SK-N-MC (cell line): ENCODE results near the gene ANO2.

ENCODE experiments used
- EZH2 ChIP-seq: fragments of 200-600 bp; sonication (generic); IDR thresholded peaks from one replicate; pipeline ENCODE4 v1.6.1; 2017; ENCODE audit warnings: antibody characterized with exemption
- FOXP2 ChIP-seq: optimal IDR thresholded peaks from 2 replicates; pipeline ENCODE3; 2011; ENCODE audit warnings: mild to moderate bottlenecking, moderate library complexity; ENCODE audit not compliant: insufficient read depth; ENCODE audit errors: extremely low read length, control extremely low read depth
- POLR2AphosphoS5 ChIP-seq: IDR thresholded peaks from 2 replicates; pipeline ENCODE4 v1.6.1; 2012; ENCODE audit warnings: mild to moderate bottlenecking, low read depth, low read length, borderline replicate concordance

GRCh38 chr12:5882511-5883190, 62.4 kb downstream of the ANO2 start:
- TF ChIP-seq EZH2 (no peak), POLR2AphosphoS5 (no peak), FOXP2 (no peak)
